SU-DHL-6 (cell line): ENCODE data around the gene CYB561A3.

ENCODE experiments used
- H2AFZ ChIP-seq: fragments of 200-600 bp; sonication (generic); 2 replicates; pipeline ENCODE4 v1.6.1; 2014; ENCODE audit warnings: low read depth, mild to moderate bottlenecking, moderate library complexity, mixed read lengths, antibody characterized with exemption, low read length; ENCODE audit not compliant: severe bottlenecking
- H3F3A ChIP-seq: fragments of 200-600 bp; shearing (Covaris generic); 2 replicates; pipeline ENCODE4 v1.6.0; 2016; ENCODE audit warnings: antibody characterized with exemption, mild to moderate bottlenecking; ENCODE audit not compliant: insufficient read depth
- H3K27ac ChIP-seq: fragments of 200-600 bp; sonication (generic); 2 replicates; pipeline ENCODE4 v1.5.1; 2016; ENCODE audit warnings: low read depth, mild to moderate bottlenecking, low read length, moderate library complexity, mixed read lengths
- H3K27me3 ChIP-seq: fragments of 200-600 bp; sonication (generic), shearing (Covaris generic); 2 replicates; pipeline ENCODE4 v1.6.0; 2014; ENCODE audit warnings: mild to moderate bottlenecking, low read length
- H3K36me3 ChIP-seq: fragments of 200-600 bp; sonication (generic); 2 replicates; pipeline ENCODE4 v1.6.1; 2014; ENCODE audit warnings: mild to moderate bottlenecking, low read length, mixed read lengths
- H3K4me2 ChIP-seq: fragments of 300-600, 200-600 bp; shearing (Covaris generic), sonication (generic); 2 replicates; pipeline ENCODE4 v1.6.0; 2014; ENCODE audit warnings: low read length, low read depth, mild to moderate bottlenecking; ENCODE audit not compliant: poor library complexity, severe bottlenecking
- H3K4me3 ChIP-seq: fragments of 200-600 bp; sonication (generic); 2 replicates; pipeline ENCODE4 v1.5.1; 2014; ENCODE audit warnings: antibody characterized with exemption, low read length, mild to moderate bottlenecking, mixed read lengths; ENCODE audit not compliant: insufficient read depth, poor library complexity, severe bottlenecking
- H3K79me2 ChIP-seq: fragments of 200-600 bp; sonication (generic); 2 replicates; pipeline ENCODE4 v1.6.1; 2014; ENCODE audit warnings: mild to moderate bottlenecking, low read length, moderate library complexity; ENCODE audit not compliant: insufficient read depth
- H3K9ac ChIP-seq: fragments of 200-600 bp; sonication (generic); 2 replicates; pipeline ENCODE4 v1.7.0; 2014; ENCODE audit warnings: mild to moderate bottlenecking, low read length
- H3K9me2 ChIP-seq: fragments of 200-600 bp; sonication (generic); replicated peaks from 2 replicates; pipeline ENCODE4 v1.6.1; 2014; ENCODE audit warnings: low read length; ENCODE audit not compliant: insufficient read depth
- H3K9me3 ChIP-seq: fragments of 200-600 bp; sonication (generic); 2 replicates; pipeline ENCODE4 v1.6.1; 2014; ENCODE audit warnings: low read length, mixed read lengths; ENCODE audit not compliant: insufficient read depth
- H4K20me1 ChIP-seq: fragments of 200-600 bp; sonication (generic); 2 replicates; pipeline ENCODE4 v1.6.1; 2014; ENCODE audit warnings: low read depth, mild to moderate bottlenecking, antibody characterized with exemption, low read length, moderate library complexity, mixed read lengths
- EZH2phosphoT487 ChIP-seq: fragments of 200-600 bp; sonication (generic), shearing (Covaris generic); conservative IDR thresholded peaks from 2 replicates; pipeline ENCODE4 v1.6.1; 2018; ENCODE audit warnings: mild to moderate bottlenecking, antibody characterized with exemption, low read length, moderate library complexity, mixed read lengths
- TF ChIP-seq, protein P1 (sequence below): fragments of 200-600 bp; sonication (generic); IDR thresholded peaks from one replicate; pipeline ENCODE4 v1.5.1; 2017; ENCODE audit warnings: antibody characterized with exemption, mild to moderate bottlenecking, low read length, moderate library complexity; ENCODE audit not compliant: insufficient read depth, poor library complexity, severe bottlenecking

The CYB561A3 gene

GRCh38 chr11:61302550-61302949 is 59.1 kb downstream of the CYB561A3 start:
- Histone ChIP-seq H3K79me2 (no peaks in the 10 kb centered on the region), H3K9me2 (no peaks in the 10 kb centered on the region), H3K27me3 (no peaks in the 10 kb centered on the region), H3K9ac (no peak overlapping the region), H3K36me3 (peaks cover 11% of the 10 kb centered on the region; the same call in 1 of the 2 replicates), H3K9me3 (no peaks in the 10 kb centered on the region), H2AFZ (no peak overlapping the region), H3F3A (peaks cover 3% of the 10 kb centered on the region), H3K4me3 (no peak overlapping the region), H3K27ac (no peak overlapping the region), H3K4me2 (no peak overlapping the region), H4K20me1 (no peaks in the 10 kb centered on the region)
- no peak for TF ChIP-seq EZH2phosphoT487
- TF ChIP-seq, protein P1, sequence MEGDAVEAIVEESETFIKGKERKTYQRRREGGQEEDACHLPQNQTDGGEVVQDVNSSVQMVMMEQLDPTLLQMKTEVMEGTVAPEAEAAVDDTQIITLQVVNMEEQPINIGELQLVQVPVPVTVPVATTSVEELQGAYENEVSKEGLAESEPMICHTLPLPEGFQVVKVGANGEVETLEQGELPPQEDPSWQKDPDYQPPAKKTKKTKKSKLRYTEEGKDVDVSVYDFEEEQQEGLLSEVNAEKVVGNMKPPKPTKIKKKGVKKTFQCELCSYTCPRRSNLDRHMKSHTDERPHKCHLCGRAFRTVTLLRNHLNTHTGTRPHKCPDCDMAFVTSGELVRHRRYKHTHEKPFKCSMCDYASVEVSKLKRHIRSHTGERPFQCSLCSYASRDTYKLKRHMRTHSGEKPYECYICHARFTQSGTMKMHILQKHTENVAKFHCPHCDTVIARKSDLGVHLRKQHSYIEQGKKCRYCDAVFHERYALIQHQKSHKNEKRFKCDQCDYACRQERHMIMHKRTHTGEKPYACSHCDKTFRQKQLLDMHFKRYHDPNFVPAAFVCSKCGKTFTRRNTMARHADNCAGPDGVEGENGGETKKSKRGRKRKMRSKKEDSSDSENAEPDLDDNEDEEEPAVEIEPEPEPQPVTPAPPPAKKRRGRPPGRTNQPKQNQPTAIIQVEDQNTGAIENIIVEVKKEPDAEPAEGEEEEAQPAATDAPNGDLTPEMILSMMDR = no peak
